Stimulated activated effector memory CD8-positive, alpha-beta T cell treated with anti-CD3 and anti-CD28 coated beads, Interleukin-12 subunit alpha, Interleukin-12 subunit beta, amount 100 ng/mL, for 72 hours (primary cell): ENCODE measurements around the gene CHMP2B.

Experiments used
- ATAC-seq: fragments of 150-1000 bp; cut with Tn5 transposase; 2 replicates; pipeline ENCODE4 v1.10.0; 2021
- DNase-seq, 2 donors: peaks; one replicate each; pipeline ENCODE4 v3.0.0; 2021 to 2022; ENCODE audit warnings: low spot score in 2 of 2
- H3K27ac Mint-ChIP-seq: one replicate; pipeline ENCODE4 v1.8.0; 2022; ENCODE audit warnings: mild to moderate bottlenecking, mixed read lengths
- H3K36me3 Mint-ChIP-seq: one replicate; pipeline ENCODE4 v1.8.0; 2022; ENCODE audit warnings: mild to moderate bottlenecking, mixed read lengths
- H3K4me1 Mint-ChIP-seq: one replicate; pipeline ENCODE4 v1.8.0; 2022; ENCODE audit warnings: mixed read lengths
- H3K4me3 Mint-ChIP-seq: one replicate; pipeline ENCODE4 v1.8.0; 2022; ENCODE audit warnings: mild to moderate bottlenecking, mixed read lengths
- H3K9me3 Mint-ChIP-seq: one replicate; pipeline ENCODE4 v1.8.0; 2022; ENCODE audit warnings: mixed read lengths

CHMP2B gene, protein sequence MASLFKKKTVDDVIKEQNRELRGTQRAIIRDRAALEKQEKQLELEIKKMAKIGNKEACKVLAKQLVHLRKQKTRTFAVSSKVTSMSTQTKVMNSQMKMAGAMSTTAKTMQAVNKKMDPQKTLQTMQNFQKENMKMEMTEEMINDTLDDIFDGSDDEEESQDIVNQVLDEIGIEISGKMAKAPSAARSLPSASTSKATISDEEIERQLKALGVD

GRCh38 chr3:87227104-87227834 lies at the start of gene CHMP2B:
TSS of gene CHMP2B (plus strand) at chr3:87227309. CDS start at chr3:87227523, 214 bp downstream.
- Mint-ChIP-seq H3K36me3 (peaks cover 13% of the 10 kb centered on the region), H3K4me3 (peak within 1 kb of the TSS; percentile 99), H3K27ac (peak within 1 kb of the TSS; percentile 99), H3K9me3 (peaks cover 3% of the 10 kb centered on the region), H3K4me1 (peaks cover 29% of the 10 kb centered on the region)
- ATAC-seq, result peak; percentile 96
- peak; percentile 83 to 93 for DNase-seq

DNA sequence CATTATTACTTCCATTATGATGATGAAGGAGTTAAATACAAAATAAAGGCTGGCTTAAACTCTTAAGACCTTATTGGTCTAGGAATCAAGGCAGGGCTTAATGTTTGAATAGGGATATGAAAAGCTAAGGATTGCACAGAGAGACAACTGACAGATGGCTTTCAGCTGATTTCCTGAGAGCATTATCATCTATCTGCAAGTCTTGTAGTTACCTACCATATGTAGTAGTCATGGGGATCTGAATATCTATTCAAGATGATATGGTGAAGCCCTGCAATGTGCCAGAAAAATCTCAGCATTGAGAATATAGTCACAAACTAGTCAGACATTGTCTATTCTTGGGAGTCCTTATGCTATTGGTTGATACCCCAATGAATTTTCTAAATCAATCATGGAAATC lies 47.5 kb upstream of the CHMP2B start:
- no peaks in the 10 kb centered on the region for H3K9me3 Mint-ChIP-seq
- no peak overlapping the region for H3K4me3 Mint-ChIP-seq
- H3K36me3 Mint-ChIP-seq, result no peaks in the 10 kb centered on the region
- no peaks in the 10 kb centered on the region for H3K4me1 Mint-ChIP-seq
- no peak for DNase-seq
- H3K27ac Mint-ChIP-seq, result no peak overlapping the region
- ATAC-seq, result no peak

GRCh38 chr3:87181551-87181950 lies 45.6 kb upstream of the CHMP2B start:
- ATAC-seq (no peak), DNase-seq (no peak)
- no peaks in the 10 kb centered on the region for H3K36me3 Mint-ChIP-seq
- H3K4me3 Mint-ChIP-seq, result no peak overlapping the region
- no peaks in the 10 kb centered on the region for H3K9me3 Mint-ChIP-seq
- no peak overlapping the region for H3K27ac Mint-ChIP-seq
- no peaks in the 10 kb centered on the region for H3K4me1 Mint-ChIP-seq

- ATAC-seq, result no peak
Measured at GRCh38 chr3:87182023-87182422, 45.1 kb upstream of the CHMP2B start.

GRCh38 chr3:87186608-87187159 lies 40.4 kb upstream of the CHMP2B start:
- Mint-ChIP-seq H3K27ac (no peak overlapping the region), H3K4me1 (no peaks in the 10 kb centered on the region), H3K4me3 (no peak overlapping the region), H3K36me3 (no peaks in the 10 kb centered on the region), H3K9me3 (no peaks in the 10 kb centered on the region)
- ATAC-seq (no peak), DNase-seq (no peak)

More at GRCh38 chr3:87182023-87182422, 45.1 kb upstream of the CHMP2B start:
- H3K9me3 Mint-ChIP-seq, result no peaks in the 10 kb centered on the region
- H3K36me3 Mint-ChIP-seq, result no peaks in the 10 kb centered on the region
- no peak overlapping the region for H3K27ac Mint-ChIP-seq
- H3K4me1 Mint-ChIP-seq, result no peaks in the 10 kb centered on the region
- H3K4me3 Mint-ChIP-seq, result no peak overlapping the region
- DNase-seq, result no peak

DNA sequence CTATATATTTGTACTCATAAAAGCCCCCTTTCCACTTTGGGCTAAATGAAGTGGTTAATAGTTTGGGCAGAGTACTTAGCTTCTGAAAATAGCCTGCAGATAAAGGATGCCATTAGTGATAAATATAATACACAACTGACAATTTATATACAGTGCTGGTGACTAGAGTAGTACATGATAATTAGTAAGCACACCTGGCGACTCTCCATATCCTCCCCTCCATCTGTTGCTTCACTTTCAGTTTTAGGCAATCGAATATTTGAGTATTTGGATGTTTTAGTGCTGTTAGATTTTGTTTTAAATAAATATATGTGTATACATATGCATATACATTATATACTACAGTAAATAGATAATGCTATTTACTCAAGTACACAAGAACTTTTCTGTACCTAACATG lies 35.9 kb upstream of the CHMP2B start:
- no peak overlapping the region for H3K4me3 Mint-ChIP-seq
- H3K9me3 Mint-ChIP-seq, result peaks cover 2% of the 10 kb centered on the region
- no peak overlapping the region for H3K27ac Mint-ChIP-seq
- H3K4me1 Mint-ChIP-seq, result no peaks in the 10 kb centered on the region
- no peak for ATAC-seq
- H3K36me3 Mint-ChIP-seq, result no peaks in the 10 kb centered on the region
- DNase-seq, result no peak

DNA sequence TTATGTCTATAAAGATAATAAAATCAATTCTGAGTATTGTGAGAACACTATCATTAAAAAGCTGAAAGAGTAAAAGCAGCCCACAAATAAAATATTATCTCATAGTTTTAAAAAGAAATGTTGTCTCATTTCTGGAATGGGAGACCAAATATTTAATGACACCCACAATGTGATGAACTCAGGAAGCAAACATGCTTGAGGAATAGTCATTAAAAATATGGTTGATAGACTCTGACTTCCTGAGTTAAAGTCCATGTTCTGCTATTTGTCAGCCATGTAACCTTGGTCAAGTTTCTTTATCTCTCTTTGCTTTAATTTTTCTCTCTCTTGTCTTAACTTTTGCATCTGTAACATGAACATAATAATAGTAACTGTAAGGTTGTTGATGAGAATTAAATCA lies 35.5 kb upstream of the CHMP2B start:
- Mint-ChIP-seq H3K27ac (no peak overlapping the region), H3K4me1 (no peaks in the 10 kb centered on the region), H3K36me3 (no peaks in the 10 kb centered on the region), H3K9me3 (peaks cover 2% of the 10 kb centered on the region), H3K4me3 (no peak overlapping the region)
- DNase-seq (no peak), ATAC-seq (no peak)

GRCh38 chr3:87196879-87197278 lies 30.2 kb upstream of the CHMP2B start:
- H3K36me3 Mint-ChIP-seq, result no peaks in the 10 kb centered on the region
- H3K27ac Mint-ChIP-seq, result no peak overlapping the region
- no peak overlapping the region for H3K4me3 Mint-ChIP-seq
- DNase-seq (no peak), ATAC-seq (no peak)
- H3K9me3 Mint-ChIP-seq, result peaks cover 2% of the 10 kb centered on the region
- no peaks in the 10 kb centered on the region for H3K4me1 Mint-ChIP-seq

- Mint-ChIP-seq H3K9me3 (peaks cover 2% of the 10 kb centered on the region), H3K4me3 (no peak overlapping the region), H3K27ac (no peak overlapping the region), H3K36me3 (no peaks in the 10 kb centered on the region), H3K4me1 (no peaks in the 10 kb centered on the region)
- DNase-seq, result no peak
- ATAC-seq, result no peak
Measured at GRCh38 chr3:87197531-87197930, 29.6 kb upstream of the CHMP2B start.

- DNase-seq (no peak), ATAC-seq (no peak)
- H3K4me3 Mint-ChIP-seq, result no peak overlapping the region
- H3K4me1 Mint-ChIP-seq, result no peaks in the 10 kb centered on the region
- H3K36me3 Mint-ChIP-seq, result no peaks in the 10 kb centered on the region
- H3K9me3 Mint-ChIP-seq, result peaks cover 2% of the 10 kb centered on the region
- H3K27ac Mint-ChIP-seq, result no peak overlapping the region
Measured at GRCh38 chr3:87198774-87199173, 28.3 kb upstream of the CHMP2B start.

DNA sequence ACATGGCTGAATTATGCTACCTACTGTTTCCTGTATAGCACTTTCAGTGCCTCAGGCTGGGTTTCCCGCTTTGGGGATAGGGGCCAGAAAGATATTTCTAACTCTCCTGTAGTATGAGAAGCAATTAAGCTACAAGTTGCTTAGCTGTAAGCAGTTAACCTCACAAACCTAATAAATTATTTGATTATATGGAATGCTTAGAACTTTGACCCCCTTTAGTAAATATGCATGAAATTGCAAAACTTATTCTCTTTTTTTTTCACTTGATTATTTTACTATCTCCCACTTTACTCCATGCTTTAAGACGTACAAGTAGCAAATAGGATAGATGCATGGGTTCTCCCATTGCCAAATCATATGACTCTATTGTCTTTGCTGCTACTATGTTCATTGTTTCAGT lies 27.5 kb upstream of the CHMP2B start:
- Mint-ChIP-seq H3K36me3 (no peaks in the 10 kb centered on the region), H3K4me1 (no peaks in the 10 kb centered on the region), H3K27ac (no peak overlapping the region), H3K4me3 (no peak overlapping the region), H3K9me3 (peaks cover 2% of the 10 kb centered on the region)
- ATAC-seq (no peak), DNase-seq (no peak)

DNA sequence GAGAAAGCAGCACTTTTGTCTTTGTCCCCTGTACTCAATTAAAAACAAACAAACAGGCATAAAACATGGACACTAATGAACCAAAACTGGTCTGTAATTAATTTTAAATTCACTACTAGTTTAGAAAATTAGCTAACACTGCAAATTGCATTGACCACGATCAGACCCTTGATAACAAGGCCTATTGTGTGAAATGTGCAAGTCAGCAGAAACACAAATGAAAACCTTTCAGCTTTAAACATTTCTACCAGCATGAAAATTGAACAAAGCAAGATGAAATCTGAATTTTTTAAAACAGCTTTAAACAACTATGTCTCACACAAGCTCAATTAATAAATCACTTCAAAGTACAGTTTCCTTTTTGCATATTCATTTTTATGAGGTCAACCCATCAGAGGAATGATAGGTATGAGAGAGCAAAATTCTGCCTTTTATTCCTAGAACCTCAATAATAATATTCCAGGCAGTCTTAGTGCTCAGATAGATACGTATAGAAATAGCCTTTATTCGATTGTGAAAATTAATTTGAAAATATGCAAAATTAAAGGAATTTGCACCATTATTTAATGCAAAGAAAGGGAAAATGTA lies 27.0 kb upstream of the CHMP2B start:
- Mint-ChIP-seq H3K4me3 (no peak overlapping the region), H3K4me1 (no peaks in the 10 kb centered on the region), H3K27ac (no peak overlapping the region), H3K9me3 (peaks cover 2% of the 10 kb centered on the region), H3K36me3 (no peaks in the 10 kb centered on the region)
- DNase-seq, result no peak
- ATAC-seq, result no peak

DNA sequence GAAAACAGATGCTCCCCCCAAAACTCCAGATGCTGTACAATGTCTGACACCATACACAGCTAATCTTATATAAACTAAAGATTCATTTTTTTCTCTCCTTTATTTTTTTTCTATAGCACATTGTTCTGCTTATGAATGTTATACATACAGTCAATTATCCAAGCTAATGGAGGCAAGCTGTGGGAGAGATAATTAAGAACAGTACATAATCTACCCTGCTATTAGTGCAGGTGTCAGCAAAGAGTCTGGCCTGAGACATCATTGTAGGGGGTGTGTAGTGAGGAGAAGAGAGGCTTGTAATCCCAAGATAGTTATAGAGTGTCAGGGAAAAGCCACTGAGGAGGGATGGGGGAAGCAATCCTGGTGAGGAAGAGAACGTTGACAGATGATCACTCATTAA lies 25.4 kb upstream of the CHMP2B start:
- ATAC-seq (no peak), DNase-seq (no peak)
- H3K36me3 Mint-ChIP-seq, result no peaks in the 10 kb centered on the region
- H3K4me3 Mint-ChIP-seq, result no peak overlapping the region
- H3K4me1 Mint-ChIP-seq, result no peaks in the 10 kb centered on the region
- no peak overlapping the region for H3K27ac Mint-ChIP-seq
- no peaks in the 10 kb centered on the region for H3K9me3 Mint-ChIP-seq

DNA sequence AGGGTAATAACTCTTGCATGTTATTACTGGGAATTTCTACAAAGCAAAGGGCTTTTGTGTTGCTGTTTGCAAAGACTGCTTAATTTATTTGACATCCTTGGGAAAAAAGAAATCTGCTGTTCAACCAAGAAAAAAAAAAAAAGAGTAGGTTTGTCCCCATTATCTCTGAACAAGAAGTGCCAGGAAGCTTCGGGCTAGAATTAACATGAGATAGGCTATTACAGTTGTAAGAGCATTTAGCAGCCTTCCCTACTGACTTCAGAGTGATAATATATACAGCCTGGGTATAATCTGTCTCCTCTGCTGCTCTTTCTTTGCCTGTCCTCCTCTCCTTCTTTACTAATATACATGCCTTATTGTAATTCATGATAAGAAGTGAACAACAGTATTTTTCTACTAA lies 23.3 kb upstream of the CHMP2B start:
- no peak for DNase-seq
- Mint-ChIP-seq H3K4me3 (no peak overlapping the region), H3K9me3 (no peaks in the 10 kb centered on the region), H3K27ac (no peak overlapping the region), H3K4me1 (no peaks in the 10 kb centered on the region), H3K36me3 (no peaks in the 10 kb centered on the region)
- ATAC-seq, result no peak

- H3K27ac Mint-ChIP-seq, result no peak overlapping the region
- ATAC-seq (peak; percentile 60), DNase-seq (no peak)
- H3K4me1 Mint-ChIP-seq, result no peaks in the 10 kb centered on the region
- H3K36me3 Mint-ChIP-seq, result no peaks in the 10 kb centered on the region
- no peak overlapping the region for H3K4me3 Mint-ChIP-seq
- H3K9me3 Mint-ChIP-seq, result no peaks in the 10 kb centered on the region
Measured at GRCh38 chr3:87206070-87206469, 21.0 kb upstream of the CHMP2B start.

DNA sequence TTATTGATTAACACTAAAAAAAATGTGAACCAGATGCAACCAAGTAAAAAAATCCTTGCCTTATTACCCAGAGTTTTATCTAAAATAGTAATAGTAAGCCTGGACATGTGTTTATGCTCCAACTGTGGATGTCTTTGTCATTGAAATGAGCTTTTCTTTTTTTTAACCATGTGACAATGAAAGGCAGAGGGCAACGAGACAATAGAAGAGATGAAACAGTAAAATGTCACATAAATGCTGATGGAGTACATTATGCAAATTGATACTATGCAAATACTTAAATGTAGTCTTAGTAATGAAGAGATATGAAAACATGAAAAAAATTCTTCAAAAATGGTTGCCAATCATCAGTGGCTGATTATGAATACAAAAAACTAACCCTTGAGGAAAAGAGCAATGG lies 20.5 kb upstream of the CHMP2B start:
- Mint-ChIP-seq H3K4me1 (no peaks in the 10 kb centered on the region), H3K9me3 (no peaks in the 10 kb centered on the region), H3K27ac (no peak overlapping the region), H3K36me3 (no peaks in the 10 kb centered on the region), H3K4me3 (no peak overlapping the region)
- DNase-seq (no peak), ATAC-seq (no peak)
